Liver (tissue), 9 donors: ENCODE data around the gene CRB2. TPM values are rescaled to one million over a fixed set of nuclear protein-coding genes. Genes with fewer than 3 reads are reported as not detected.

Experiments used
- DNase-seq: peaks from one replicate; pipeline ENCODE4 v3.0.0-alpha.2; 2017; ENCODE audit warnings: low spot score
- H3K27ac ChIP-seq, 2 donors: one replicate each; pipeline ENCODE4 v1.7.0; 2013; ENCODE audit warnings: inconsistent platforms in 2 of 2, low read length in 2 of 2, control low read depth in 1 of 2, low read depth in 1 of 2, mild to moderate bottlenecking in 1 of 2
- H3K27me3 ChIP-seq, 4 donors: one replicate each; pipeline versions ENCODE4 v1.6.1 to v1.7.0; 2013; ENCODE audit warnings: low read length in 3 of 4, inconsistent platforms in 1 of 4, mild to moderate bottlenecking in 1 of 4, moderate library complexity in 1 of 4; ENCODE audit not compliant: control insufficient read depth in 4 of 4, insufficient read depth in 4 of 4
- H3K36me3 ChIP-seq, 4 donors: one replicate each; pipeline versions ENCODE4 v1.6.1 to v1.7.0; 2013; ENCODE audit warnings: low read length in 3 of 4, mild to moderate bottlenecking in 3 of 4, low read depth in 1 of 4, moderate library complexity in 1 of 4; ENCODE audit not compliant: control insufficient read depth in 4 of 4, insufficient read depth in 3 of 4
- H3K4me1 ChIP-seq, 4 donors: one replicate each; pipeline versions ENCODE4 v1.6.1 to v1.7.0; 2013; ENCODE audit warnings: low read length in 3 of 4, mild to moderate bottlenecking in 3 of 4, moderate library complexity in 1 of 4; ENCODE audit not compliant: control insufficient read depth in 4 of 4, insufficient read depth in 4 of 4
- H3K4me3 ChIP-seq, 3 donors: one replicate each; pipeline versions ENCODE4 v1.6.1 to v1.7.0; 2013; ENCODE audit warnings: low read length in 3 of 3, control low read depth in 1 of 3, low read depth in 1 of 3, mild to moderate bottlenecking in 1 of 3
- H3K9ac ChIP-seq, 2 donors: one replicate each; pipeline ENCODE4 v1.7.0; 2013; ENCODE audit warnings: low read length in 2 of 2, mild to moderate bottlenecking in 2 of 2, moderate library complexity in 2 of 2, control low read depth in 1 of 2, low read depth in 1 of 2
- H3K9me3 ChIP-seq, 4 donors: one replicate each; pipeline versions ENCODE4 v1.6.1 to v1.7.0; 2013; ENCODE audit warnings: low read length in 3 of 4; ENCODE audit not compliant: control insufficient read depth in 4 of 4
- EGR1 ChIP-seq, 2 donors: IDR thresholded peaks; 2 replicates each; pipeline ENCODE4 v1.6.1; 2016 to 2018; ENCODE audit warnings: antibody characterized with exemption in 2 of 2, low read depth in 2 of 2
- FOXA1 ChIP-seq: IDR thresholded peaks from 2 replicates; pipeline ENCODE4 v1.6.1; 2016; ENCODE audit warnings: antibody characterized with exemption
- FOXA2 ChIP-seq: IDR thresholded peaks from 2 replicates; pipeline ENCODE4 v1.6.1; 2016; ENCODE audit warnings: antibody characterized with exemption
- GABPA ChIP-seq, 2 donors: IDR thresholded peaks in 1 of 2; conservative IDR thresholded peaks in 1 of 2; 2 replicates each; pipeline ENCODE4 v1.6.1; 2016; ENCODE audit warnings: antibody characterized with exemption in 2 of 2, mild to moderate bottlenecking in 1 of 2, moderate library complexity in 1 of 2
- HNF4A ChIP-seq, 2 donors: conservative IDR thresholded peaks; 2 replicates each; pipeline ENCODE4 v1.6.1; 2016; ENCODE audit warnings: antibody characterized with exemption in 2 of 2, mild to moderate bottlenecking in 2 of 2
- HNF4G ChIP-seq: IDR thresholded peaks from 2 replicates; pipeline ENCODE4 v1.6.1; 2016; ENCODE audit warnings: antibody characterized with exemption
- JUND ChIP-seq, 2 donors: IDR thresholded peaks; 2 replicates each; pipeline ENCODE4 v1.6.1; 2016; ENCODE audit warnings: antibody characterized with exemption in 2 of 2
- NR2F2 ChIP-seq: IDR thresholded peaks from 2 replicates; pipeline ENCODE4 v1.6.1; 2016; ENCODE audit warnings: antibody characterized with exemption
- RAD21 ChIP-seq, 2 donors: IDR thresholded peaks; 2 replicates each; pipeline ENCODE4 v1.6.1; 2016; ENCODE audit warnings: antibody characterized with exemption in 2 of 2, mild to moderate bottlenecking in 2 of 2
- RXRA ChIP-seq, 2 donors: IDR thresholded peaks; 2 replicates each; pipeline ENCODE4 v1.6.1; 2017 to 2018; ENCODE audit warnings: antibody characterized with exemption in 2 of 2, mild to moderate bottlenecking in 1 of 2
- SP1 ChIP-seq: IDR thresholded peaks from 2 replicates; pipeline ENCODE4 v1.6.1; 2018; ENCODE audit warnings: antibody characterized with exemption, mild to moderate bottlenecking
- TAF1 ChIP-seq: conservative IDR thresholded peaks from 2 replicates; pipeline ENCODE4 v1.6.1; 2016; ENCODE audit warnings: antibody characterized with exemption, mild to moderate bottlenecking
- YY1 ChIP-seq: IDR thresholded peaks from 2 replicates; pipeline ENCODE4 v1.6.1; 2016; ENCODE audit warnings: antibody characterized with exemption, mild to moderate bottlenecking
- WGBS: extraction: QIAGEN DNeasy Blood & Tissue Kit; methylation state at CpG from one replicate; pipeline ENCODE4 v1.1.7; 2013; 5-methylcytosine and 5-hydroxymethylcytosine counted together
- polyA plus RNA-seq, 2 donors: library from polyadenylated mRNA; stranded (reverse) in 1 of 2; unstranded in 1 of 2; fragments of 200-250 nt in 1 of 2; fragments of >200 nt in 1 of 2; fragmentation: Nextera tagmentation in 1 of 2; extraction: Ambion mirVana in 1 of 2; gene quantifications; one replicate each; pipeline versions ENCODE4 v1.2.1 to v1.2.3, GENCODE V29; 2013 to 2015
- total RNA-seq, 2 donors: library from RNA; depleted of rRNA; stranded (reverse); fragments of >200 nt; gene quantifications; one replicate each; pipeline ENCODE4 v1.2.3, GENCODE V29; 2014
- TF ChIP-seq, protein P1 (sequence below): IDR thresholded peaks from 2 replicates; pipeline ENCODE4 v1.6.1; 2016; ENCODE audit warnings: antibody characterized with exemption
- TF ChIP-seq, protein P2 (sequence below): fragments of 150-350 bp; IDR thresholded peaks from 2 replicates; pipeline ENCODE4 v1.5.1; 2017; ENCODE audit warnings: improper control_type of control experiment, low read depth, low read length; ENCODE audit not compliant: missing input control
- TF ChIP-seq, protein P3 (sequence below): IDR thresholded peaks from 2 replicates; pipeline ENCODE4 v1.6.1; 2016; ENCODE audit warnings: antibody characterized with exemption
- TF ChIP-seq, protein P4 (sequence below): IDR thresholded peaks from 2 replicates; pipeline ENCODE4 v1.6.1; 2016; ENCODE audit warnings: antibody characterized with exemption, mild to moderate bottlenecking
- TF ChIP-seq, protein P5 (sequence below): IDR thresholded peaks from 2 replicates; pipeline ENCODE4 v1.6.1; 2016; ENCODE audit warnings: antibody characterized with exemption
- donor health status: healthy.
- donor health status: healthy.
- donor health status: healthy.
- donor health status: healthy.
- donor health status: healthy.

CRB2 gene
- total RNA-seq: 1 to 10 TPM in 1 of 2 donors, not detected in 1; 1.7 TPM
- polyA plus RNA-seq: not detected

DNA sequence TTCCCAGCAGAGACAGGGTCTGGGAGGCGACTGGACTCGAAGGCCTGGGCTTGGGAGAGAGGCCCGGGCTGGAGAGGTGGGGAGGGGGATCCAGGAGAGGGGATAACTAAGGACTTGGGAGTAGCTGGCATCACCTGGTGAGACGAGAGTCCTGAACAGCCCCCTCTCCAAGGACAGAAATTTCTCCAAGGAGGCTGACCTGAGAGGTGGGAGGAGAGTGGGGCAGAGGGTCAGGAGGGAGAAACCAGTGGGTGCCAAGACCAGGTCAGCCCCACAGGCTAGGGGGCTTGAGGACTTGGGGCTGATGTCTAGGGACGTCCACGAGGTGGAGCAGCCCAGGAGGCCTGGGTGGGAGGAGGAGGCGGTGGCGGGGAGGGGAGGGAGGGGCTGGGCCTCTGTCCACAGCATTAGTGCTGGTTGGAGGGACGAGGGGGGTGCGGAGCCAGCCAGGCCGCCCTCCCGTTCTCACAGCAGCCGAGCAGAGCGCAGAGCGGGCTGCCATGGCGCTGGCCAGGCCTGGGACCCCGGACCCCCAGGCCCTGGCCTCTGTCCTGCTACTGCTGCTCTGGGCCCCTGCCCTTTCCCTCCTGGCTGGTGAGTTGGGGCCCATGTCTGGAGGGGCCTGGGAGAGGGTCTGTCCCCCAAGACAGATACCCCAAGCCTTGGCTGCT lies at the start of gene CRB2:
TSS of gene CRB2 (plus strand) at position 437 of the 671 bp plus-strand sequence. CDS start at position 501, 64 bp downstream.
- Histone ChIP-seq H3K9ac (no peak within 1 kb of the TSS), H3K4me1 (peaks cover 0 to 4% (median 1%) of the 10 kb centered on the region in 4 donors), H3K9me3 (no peaks in the 10 kb centered on the region), H3K36me3 (no peaks in the 10 kb centered on the region), H3K4me3 (no peak within 1 kb of the TSS), H3K27me3 (no peaks in the 10 kb centered on the region), H3K27ac (no peak within 1 kb of the TSS)
- TF ChIP-seq, protein P1, sequence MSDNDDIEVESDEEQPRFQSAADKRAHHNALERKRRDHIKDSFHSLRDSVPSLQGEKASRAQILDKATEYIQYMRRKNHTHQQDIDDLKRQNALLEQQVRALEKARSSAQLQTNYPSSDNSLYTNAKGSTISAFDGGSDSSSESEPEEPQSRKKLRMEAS: no peak
- WGBS: 71% methylated on average over 17 of the region's 17 CpGs
- DNase-seq: no peak

DNA sequence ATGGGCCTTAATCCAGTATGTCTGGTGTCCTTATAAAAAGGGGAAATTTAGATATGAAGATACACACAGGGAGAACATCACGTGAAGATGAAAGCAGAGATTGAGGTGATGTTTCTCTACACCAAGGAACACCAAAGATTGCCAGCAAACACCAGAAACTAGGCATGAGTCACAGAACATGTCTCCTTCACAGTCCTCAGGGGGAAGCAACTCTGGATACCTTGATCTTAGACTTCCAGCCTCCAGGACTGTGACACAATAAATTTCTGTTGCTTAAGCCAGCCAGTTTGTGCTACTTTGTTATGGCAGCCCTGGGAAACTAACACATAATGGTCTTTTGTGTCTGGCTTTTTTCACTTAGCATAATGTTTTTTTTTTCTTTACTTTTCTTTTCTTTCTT lies 46.4 kb upstream of the CRB2 start:
- no peaks in the 10 kb centered on the region for H3K9me3 ChIP-seq
- H3K4me3 ChIP-seq: no peak overlapping the region
- H3K36me3 ChIP-seq: no peaks in the 10 kb centered on the region
- no peak overlapping the region for H3K27ac ChIP-seq
- TF ChIP-seq, protein P2, sequence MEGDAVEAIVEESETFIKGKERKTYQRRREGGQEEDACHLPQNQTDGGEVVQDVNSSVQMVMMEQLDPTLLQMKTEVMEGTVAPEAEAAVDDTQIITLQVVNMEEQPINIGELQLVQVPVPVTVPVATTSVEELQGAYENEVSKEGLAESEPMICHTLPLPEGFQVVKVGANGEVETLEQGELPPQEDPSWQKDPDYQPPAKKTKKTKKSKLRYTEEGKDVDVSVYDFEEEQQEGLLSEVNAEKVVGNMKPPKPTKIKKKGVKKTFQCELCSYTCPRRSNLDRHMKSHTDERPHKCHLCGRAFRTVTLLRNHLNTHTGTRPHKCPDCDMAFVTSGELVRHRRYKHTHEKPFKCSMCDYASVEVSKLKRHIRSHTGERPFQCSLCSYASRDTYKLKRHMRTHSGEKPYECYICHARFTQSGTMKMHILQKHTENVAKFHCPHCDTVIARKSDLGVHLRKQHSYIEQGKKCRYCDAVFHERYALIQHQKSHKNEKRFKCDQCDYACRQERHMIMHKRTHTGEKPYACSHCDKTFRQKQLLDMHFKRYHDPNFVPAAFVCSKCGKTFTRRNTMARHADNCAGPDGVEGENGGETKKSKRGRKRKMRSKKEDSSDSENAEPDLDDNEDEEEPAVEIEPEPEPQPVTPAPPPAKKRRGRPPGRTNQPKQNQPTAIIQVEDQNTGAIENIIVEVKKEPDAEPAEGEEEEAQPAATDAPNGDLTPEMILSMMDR: no peak
- TF ChIP-seq HNF4G (no peak), TAF1 (no peak), JUND (IDR thresholded peaks at IDR 0.05) (no peak), RAD21 (IDR thresholded peaks at IDR 0.05) (no peak), NR2F2 (no peak), HNF4A (conservative IDR thresholded peaks at IDR 0.05) (no peak), SP1 (no peak), FOXA2 (no peak), RXRA (IDR thresholded peaks at IDR 0.05) (no peak), GABPA (IDR thresholded peaks at IDR 0.05 in 1 of 2, conservative IDR thresholded peaks at IDR 0.05 in 1 of 2) (no peak), FOXA1 (no peak), YY1 (no peak), EGR1 (IDR thresholded peaks at IDR 0.05; ENCODE audit: low read depth in 2 of 2) (no peak)
- TF ChIP-seq, protein P3, sequence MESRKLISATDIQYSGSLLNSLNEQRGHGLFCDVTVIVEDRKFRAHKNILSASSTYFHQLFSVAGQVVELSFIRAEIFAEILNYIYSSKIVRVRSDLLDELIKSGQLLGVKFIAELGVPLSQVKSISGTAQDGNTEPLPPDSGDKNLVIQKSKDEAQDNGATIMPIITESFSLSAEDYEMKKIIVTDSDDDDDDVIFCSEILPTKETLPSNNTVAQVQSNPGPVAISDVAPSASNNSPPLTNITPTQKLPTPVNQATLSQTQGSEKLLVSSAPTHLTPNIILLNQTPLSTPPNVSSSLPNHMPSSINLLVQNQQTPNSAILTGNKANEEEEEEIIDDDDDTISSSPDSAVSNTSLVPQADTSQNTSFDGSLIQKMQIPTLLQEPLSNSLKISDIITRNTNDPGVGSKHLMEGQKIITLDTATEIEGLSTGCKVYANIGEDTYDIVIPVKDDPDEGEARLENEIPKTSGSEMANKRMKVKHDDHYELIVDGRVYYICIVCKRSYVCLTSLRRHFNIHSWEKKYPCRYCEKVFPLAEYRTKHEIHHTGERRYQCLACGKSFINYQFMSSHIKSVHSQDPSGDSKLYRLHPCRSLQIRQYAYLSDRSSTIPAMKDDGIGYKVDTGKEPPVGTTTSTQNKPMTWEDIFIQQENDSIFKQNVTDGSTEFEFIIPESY: no peak
- TF ChIP-seq, protein P1: no peak
- TF ChIP-seq, protein P4, sequence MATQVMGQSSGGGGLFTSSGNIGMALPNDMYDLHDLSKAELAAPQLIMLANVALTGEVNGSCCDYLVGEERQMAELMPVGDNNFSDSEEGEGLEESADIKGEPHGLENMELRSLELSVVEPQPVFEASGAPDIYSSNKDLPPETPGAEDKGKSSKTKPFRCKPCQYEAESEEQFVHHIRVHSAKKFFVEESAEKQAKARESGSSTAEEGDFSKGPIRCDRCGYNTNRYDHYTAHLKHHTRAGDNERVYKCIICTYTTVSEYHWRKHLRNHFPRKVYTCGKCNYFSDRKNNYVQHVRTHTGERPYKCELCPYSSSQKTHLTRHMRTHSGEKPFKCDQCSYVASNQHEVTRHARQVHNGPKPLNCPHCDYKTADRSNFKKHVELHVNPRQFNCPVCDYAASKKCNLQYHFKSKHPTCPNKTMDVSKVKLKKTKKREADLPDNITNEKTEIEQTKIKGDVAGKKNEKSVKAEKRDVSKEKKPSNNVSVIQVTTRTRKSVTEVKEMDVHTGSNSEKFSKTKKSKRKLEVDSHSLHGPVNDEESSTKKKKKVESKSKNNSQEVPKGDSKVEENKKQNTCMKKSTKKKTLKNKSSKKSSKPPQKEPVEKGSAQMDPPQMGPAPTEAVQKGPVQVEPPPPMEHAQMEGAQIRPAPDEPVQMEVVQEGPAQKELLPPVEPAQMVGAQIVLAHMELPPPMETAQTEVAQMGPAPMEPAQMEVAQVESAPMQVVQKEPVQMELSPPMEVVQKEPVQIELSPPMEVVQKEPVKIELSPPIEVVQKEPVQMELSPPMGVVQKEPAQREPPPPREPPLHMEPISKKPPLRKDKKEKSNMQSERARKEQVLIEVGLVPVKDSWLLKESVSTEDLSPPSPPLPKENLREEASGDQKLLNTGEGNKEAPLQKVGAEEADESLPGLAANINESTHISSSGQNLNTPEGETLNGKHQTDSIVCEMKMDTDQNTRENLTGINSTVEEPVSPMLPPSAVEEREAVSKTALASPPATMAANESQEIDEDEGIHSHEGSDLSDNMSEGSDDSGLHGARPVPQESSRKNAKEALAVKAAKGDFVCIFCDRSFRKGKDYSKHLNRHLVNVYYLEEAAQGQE: no peak
- TF ChIP-seq, protein P5, sequence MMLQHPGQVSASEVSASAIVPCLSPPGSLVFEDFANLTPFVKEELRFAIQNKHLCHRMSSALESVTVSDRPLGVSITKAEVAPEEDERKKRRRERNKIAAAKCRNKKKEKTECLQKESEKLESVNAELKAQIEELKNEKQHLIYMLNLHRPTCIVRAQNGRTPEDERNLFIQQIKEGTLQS: no peak
- H3K9ac ChIP-seq: no peak overlapping the region
- H3K4me1 ChIP-seq: peaks cover 0 to 14% (median 9%) of the 10 kb centered on the region in 4 donors
- DNase-seq: no peak
- 87% methylated on average over 1 of the region's 1 CpG for WGBS
- H3K27me3 ChIP-seq: no peaks in the 10 kb centered on the region
